Dendritic cell treated with granulocyte-macrophage colony-stimulating factor and Interleukin-4, amounts not matched to agents 40 ng/mL and 50 ng/mL, for 4 days (primary cell): ENCODE results near the gene PES1.
"Not testable (repeated sequence)": the region's sequence is repeated elsewhere in the genome, so short reads cannot be mapped to it uniquely, and the experiment has no call there.

ENCODE experiments used
- H3K27ac Mint-ChIP-seq: one replicate; pipeline ENCODE4 v1.8.0; 2022; ENCODE audit warnings: mild to moderate bottlenecking, mixed read lengths
- H3K27me3 Mint-ChIP-seq: one replicate; pipeline ENCODE4 v1.8.0; 2022; ENCODE audit warnings: mild to moderate bottlenecking, mixed read lengths
- H3K36me3 Mint-ChIP-seq: one replicate; pipeline ENCODE4 v1.8.0; 2022; ENCODE audit warnings: low read depth, mixed read lengths
- H3K4me1 Mint-ChIP-seq: one replicate; pipeline ENCODE4 v1.8.0; 2022; ENCODE audit warnings: low read depth, mixed read lengths
- H3K4me3 Mint-ChIP-seq: one replicate; pipeline ENCODE4 v1.8.0; 2022; ENCODE audit warnings: mild to moderate bottlenecking, moderate library complexity, mixed read lengths
- H3K9me3 Mint-ChIP-seq: one replicate; pipeline ENCODE4 v1.8.0; 2022; ENCODE audit warnings: mixed read lengths
- intact Hi-C: fragments of 100-400 bp; cut with micrococcal nuclease; formaldehyde crosslinking; loops from one replicate; pipeline ENCODE4 v1.15.0; 2022

The PES1 gene

GRCh38 chr22:30562366-30562765 lies 29.3 kb downstream of the PES1 start:
- Mint-ChIP-seq H3K4me3 (no peak overlapping the region), H3K4me1 (no peaks in the 10 kb centered on the region), H3K27ac (no peak overlapping the region), H3K27me3 (peaks cover 3% of the 10 kb centered on the region), H3K36me3 (no peaks in the 10 kb centered on the region), H3K9me3 (no peaks in the 10 kb centered on the region)
- intact Hi-C loops, result no loop called here

- H3K9me3 Mint-ChIP-seq, result no peaks in the 10 kb centered on the region
- no peaks in the 10 kb centered on the region for H3K4me1 Mint-ChIP-seq
- H3K4me3 Mint-ChIP-seq, result no peak overlapping the region
- no peak overlapping the region for H3K27ac Mint-ChIP-seq
- intact Hi-C loops, result no loop called here
- H3K27me3 Mint-ChIP-seq, result peaks cover 3% of the 10 kb centered on the region
- no peaks in the 10 kb centered on the region for H3K36me3 Mint-ChIP-seq
Measured at GRCh38 chr22:30561402-30562189, 30.1 kb downstream of the PES1 start.

GRCh38 chr22:30560643-30561202 lies 31.0 kb downstream of the PES1 start:
- H3K4me3 Mint-ChIP-seq, H3K9me3 Mint-ChIP-seq, H3K36me3 Mint-ChIP-seq, H3K27me3 Mint-ChIP-seq, H3K4me1 Mint-ChIP-seq, H3K27ac Mint-ChIP-seq, intact Hi-C loops: not testable (repeated sequence)

GRCh38 chr22:30559889-30560288 lies 31.8 kb downstream of the PES1 start:
- H3K4me1 Mint-ChIP-seq, result no peaks in the 10 kb centered on the region

GRCh38 chr22:30557243-30557642 lies 34.5 kb downstream of the PES1 start:
- Mint-ChIP-seq H3K27me3 (no peaks in the 10 kb centered on the region), H3K36me3 (no peaks in the 10 kb centered on the region), H3K9me3 (no peaks in the 10 kb centered on the region), H3K4me1 (no peaks in the 10 kb centered on the region), H3K4me3 (no peak overlapping the region), H3K27ac (no peak overlapping the region)
- intact Hi-C loops, result loop anchor here (5.0 kb wide), 1 partner anchor 200 kb away; no protein-coding TSS in a partner anchor

More at GRCh38 chr22:30559889-30560288, 31.8 kb downstream of the PES1 start:
- Mint-ChIP-seq H3K4me3 (no peak overlapping the region), H3K27ac (no peak overlapping the region), H3K27me3 (no peaks in the 10 kb centered on the region), H3K36me3 (no peaks in the 10 kb centered on the region), H3K9me3 (no peaks in the 10 kb centered on the region)
- intact Hi-C loops, result loop anchor here (5.0 kb wide), 1 partner anchor 197 kb away; no protein-coding TSS in a partner anchor

DNA sequence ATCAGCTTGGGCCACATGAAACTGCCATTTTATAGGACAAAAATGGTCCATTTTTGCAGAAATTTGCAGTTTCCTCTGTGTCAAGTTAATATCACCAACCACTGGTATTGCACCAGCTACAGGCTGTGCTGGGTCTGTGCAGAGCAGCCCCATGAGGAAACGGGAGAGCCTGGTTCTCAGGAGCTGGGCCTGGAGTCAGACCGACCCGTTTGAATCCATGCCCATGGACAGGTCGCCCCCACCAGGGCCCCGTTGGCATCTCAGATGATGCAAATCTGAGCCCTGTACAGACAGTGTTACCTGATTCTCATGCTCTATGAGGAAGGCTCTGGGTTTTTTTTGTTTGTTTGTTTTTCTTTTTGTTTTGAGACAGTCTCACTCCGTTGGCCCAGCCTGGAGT lies 35.3 kb downstream of the PES1 start:
- no peaks in the 10 kb centered on the region for H3K4me1 Mint-ChIP-seq
- H3K9me3 Mint-ChIP-seq, result no peaks in the 10 kb centered on the region
- H3K27me3 Mint-ChIP-seq, result no peaks in the 10 kb centered on the region
- H3K36me3 Mint-ChIP-seq, result no peaks in the 10 kb centered on the region
- no peak overlapping the region for H3K27ac Mint-ChIP-seq
- intact Hi-C loops, result loop anchor here (5.0 kb wide), 1 partner anchor 201 kb away; no protein-coding TSS in a partner anchor
- no peak overlapping the region for H3K4me3 Mint-ChIP-seq

DNA sequence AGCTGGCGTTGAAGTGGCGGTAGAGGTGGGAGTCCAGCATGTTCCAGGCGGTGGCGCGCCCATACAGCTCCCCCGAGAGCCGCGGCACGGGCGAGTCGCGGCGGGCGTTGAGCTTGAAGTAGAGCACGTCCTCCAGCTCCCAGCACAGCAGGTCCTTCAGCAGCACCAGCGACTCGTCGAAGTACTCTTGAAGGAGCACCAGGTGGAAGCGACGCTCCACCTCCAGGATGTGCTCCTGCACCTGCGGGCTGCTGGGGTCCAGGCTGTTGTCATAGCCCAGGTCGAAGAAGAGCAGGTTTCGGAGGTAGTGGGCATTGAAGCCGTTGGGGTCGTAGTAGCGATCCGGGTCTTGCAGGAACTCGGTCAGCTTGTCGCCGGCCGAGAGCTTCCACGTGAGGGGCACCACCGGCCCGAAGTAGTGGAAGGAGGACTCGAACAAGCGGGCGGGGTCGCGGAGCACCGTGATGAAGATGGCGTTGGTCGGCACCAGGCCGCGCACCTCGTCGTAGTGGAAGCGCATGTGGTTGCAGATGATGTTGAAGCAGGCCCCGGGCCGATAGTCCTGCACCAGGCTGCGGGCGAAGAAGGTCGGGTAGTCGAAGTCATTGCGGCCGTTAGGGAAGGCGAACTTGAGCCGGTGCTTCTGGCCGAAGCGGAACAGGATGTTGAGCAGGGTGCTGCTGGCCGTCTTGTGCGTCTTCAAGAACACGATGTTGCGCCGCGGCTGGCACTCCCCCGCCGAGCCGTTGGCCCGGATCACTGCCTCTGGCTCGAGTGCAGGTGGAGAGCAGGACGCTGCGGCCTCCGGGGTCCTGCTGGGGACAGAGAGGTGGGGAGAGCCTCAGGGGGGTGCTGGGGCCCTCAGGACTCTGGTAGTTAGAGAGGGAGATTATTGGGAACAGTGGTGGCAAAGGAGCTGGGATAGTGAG lies 36.2 kb downstream of the PES1 start:
- H3K27me3 Mint-ChIP-seq, result no peaks in the 10 kb centered on the region
- H3K4me3 Mint-ChIP-seq, result no peak overlapping the region
- no peaks in the 10 kb centered on the region for H3K9me3 Mint-ChIP-seq
- no peaks in the 10 kb centered on the region for H3K4me1 Mint-ChIP-seq
- no peaks in the 10 kb centered on the region for H3K36me3 Mint-ChIP-seq
- H3K27ac Mint-ChIP-seq, result no peak overlapping the region
- intact Hi-C loops, result loop anchor here (5.0 kb wide), 1 partner anchor 202 kb away; no protein-coding TSS in a partner anchor

DNA sequence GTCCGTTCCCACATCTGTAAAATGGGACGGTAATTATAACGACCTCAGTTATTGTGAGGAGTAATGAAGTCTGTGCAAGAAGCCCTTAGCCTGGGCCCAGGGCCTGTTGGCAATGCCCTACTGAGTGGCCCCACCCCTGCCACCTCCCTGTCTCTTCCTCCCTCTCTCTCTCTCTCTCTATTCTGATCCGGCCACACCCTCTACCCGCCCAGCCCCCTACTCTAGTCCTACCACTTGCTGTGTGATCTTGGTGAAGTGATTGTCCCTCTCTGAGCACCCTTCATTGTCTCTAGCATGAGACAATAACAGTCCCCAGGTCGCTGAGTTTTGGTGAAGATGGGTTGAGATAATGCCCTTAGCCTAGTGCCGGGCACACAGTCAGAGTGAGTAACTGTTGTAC lies 37.7 kb downstream of the PES1 start:
- Mint-ChIP-seq H3K27me3 (no peaks in the 10 kb centered on the region), H3K27ac (no peak overlapping the region), H3K36me3 (no peaks in the 10 kb centered on the region), H3K9me3 (no peaks in the 10 kb centered on the region), H3K4me3 (no peak overlapping the region), H3K4me1 (no peaks in the 10 kb centered on the region)
- intact Hi-C loops, result no loop called here

DNA sequence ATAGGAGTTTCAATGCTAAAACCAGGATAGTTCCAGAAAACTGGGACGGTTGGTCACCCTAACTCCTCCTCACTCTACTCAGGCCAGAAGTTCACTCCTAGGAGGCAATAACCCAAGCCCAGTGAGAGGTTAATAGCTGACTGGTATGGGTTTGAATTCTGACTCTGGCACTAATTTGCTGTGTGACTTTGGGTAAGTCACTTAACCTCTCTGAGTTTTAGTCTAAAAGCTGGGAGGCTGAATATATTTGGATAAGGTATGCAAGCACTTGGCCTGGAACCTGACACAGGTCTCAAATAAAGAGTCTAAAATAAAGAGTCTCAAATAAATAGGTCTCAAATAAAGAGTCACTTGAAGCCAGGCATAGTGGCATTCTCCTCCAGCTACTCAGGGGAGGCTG lies 39.0 kb downstream of the PES1 start:
- Mint-ChIP-seq H3K4me1 (no peaks in the 10 kb centered on the region), H3K36me3 (no peaks in the 10 kb centered on the region), H3K9me3 (no peaks in the 10 kb centered on the region), H3K27ac (no peak overlapping the region), H3K27me3 (no peaks in the 10 kb centered on the region), H3K4me3 (no peak overlapping the region)
- intact Hi-C loops, result no loop called here

GRCh38 chr22:30551813-30552212 lies 39.9 kb downstream of the PES1 start:
- H3K27ac Mint-ChIP-seq, intact Hi-C loops, H3K9me3 Mint-ChIP-seq, H3K4me1 Mint-ChIP-seq, H3K4me3 Mint-ChIP-seq, H3K36me3 Mint-ChIP-seq, H3K27me3 Mint-ChIP-seq: not testable (repeated sequence)

DNA sequence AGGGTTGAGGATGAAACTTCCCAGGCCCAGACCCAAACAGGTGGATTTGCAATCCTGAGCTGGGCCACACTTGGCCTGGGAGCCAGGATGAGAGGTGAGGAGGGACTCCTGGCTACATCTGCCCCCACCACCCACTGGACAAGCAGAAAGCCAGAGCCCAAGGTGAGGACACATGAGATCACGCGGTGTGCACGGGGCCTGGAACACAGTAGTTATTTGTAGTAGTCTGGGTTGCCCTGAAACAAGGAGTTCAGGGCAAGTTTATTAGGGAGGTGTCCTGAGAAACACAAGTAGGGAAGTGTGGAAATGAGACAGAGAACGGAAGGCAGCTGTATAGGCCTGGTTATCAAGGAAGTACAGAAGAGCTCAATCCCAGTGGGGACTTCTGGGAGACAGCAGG lies 44.5 kb downstream of the PES1 start:
- no peaks in the 10 kb centered on the region for H3K4me1 Mint-ChIP-seq
- peaks cover 23% of the 10 kb centered on the region for H3K27me3 Mint-ChIP-seq
- H3K27ac Mint-ChIP-seq, result no peak overlapping the region
- H3K36me3 Mint-ChIP-seq, result no peaks in the 10 kb centered on the region
- H3K4me3 Mint-ChIP-seq, result no peak overlapping the region
- intact Hi-C loops, result no loop called here
- H3K9me3 Mint-ChIP-seq, result no peaks in the 10 kb centered on the region

DNA sequence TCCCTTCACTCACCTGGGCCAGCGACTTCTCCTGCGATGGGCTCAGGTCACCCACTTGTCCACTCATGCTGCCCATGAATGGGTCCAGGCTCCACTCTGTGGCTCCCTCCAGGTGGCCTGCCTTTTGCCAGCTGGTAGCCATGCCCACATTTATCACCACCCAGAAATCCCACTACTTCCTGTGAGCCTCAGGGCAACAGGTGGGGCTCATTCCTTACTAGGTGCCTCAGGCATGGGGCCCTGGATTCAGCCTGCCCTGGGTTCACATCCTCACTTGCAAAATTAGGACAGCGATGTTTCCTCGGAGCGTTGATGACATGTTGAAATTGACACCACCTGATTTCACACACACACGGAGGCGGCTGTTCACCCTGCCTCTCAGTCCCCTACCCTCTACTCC lies 45.1 kb downstream of the PES1 start, which contains the start of gene SEC14L6:
TSS of gene SEC14L6 (minus strand) at position 126 of the 400 bp plus-strand sequence. CDS start at position 67, 59 bp downstream.
- H3K27me3 Mint-ChIP-seq, result peaks cover 29% of the 10 kb centered on the region

DNA sequence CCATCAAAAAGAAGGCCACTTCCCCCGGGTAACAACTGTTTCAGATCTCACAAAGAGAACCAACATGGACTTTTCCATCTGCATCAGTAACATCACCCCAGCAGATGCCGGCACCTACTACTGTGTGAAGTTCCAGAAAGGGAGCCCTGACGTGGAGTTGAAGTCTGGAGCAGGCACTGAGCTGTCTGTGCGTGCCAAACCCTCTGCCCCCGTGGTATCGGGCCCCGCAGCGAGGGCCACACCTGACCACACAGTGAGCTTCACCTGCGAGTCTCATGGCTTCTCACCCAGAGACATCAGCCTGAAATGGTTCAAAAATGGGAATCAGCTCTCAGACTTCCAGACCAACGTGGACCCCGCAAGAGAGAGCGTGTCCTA lies 48.9 kb downstream of the PES1 start:
- no peak overlapping the region for H3K4me3 Mint-ChIP-seq
- H3K4me1 Mint-ChIP-seq, result no peaks in the 10 kb centered on the region
- H3K36me3 Mint-ChIP-seq, result no peaks in the 10 kb centered on the region
- intact Hi-C loops, result no loop called here
- H3K9me3 Mint-ChIP-seq, result no peaks in the 10 kb centered on the region
- peaks cover 51% of the 10 kb centered on the region for H3K27me3 Mint-ChIP-seq
- H3K27ac Mint-ChIP-seq, result no peak overlapping the region

More for the DNA sequence above, 45.1 kb downstream of the PES1 start, which contains the start of gene SEC14L6:
- Mint-ChIP-seq H3K27ac (no peak within 1 kb of the TSS), H3K4me1 (no peaks in the 10 kb centered on the region), H3K9me3 (no peaks in the 10 kb centered on the region), H3K4me3 (no peak within 1 kb of the TSS), H3K36me3 (no peaks in the 10 kb centered on the region)
- intact Hi-C loops, result no loop called here
